ENCODE results near the gene VPS4B. TPM values are rescaled to one million over a fixed set of nuclear protein-coding genes. Genes with fewer than 3 reads are reported as not detected.

Gene VPS4B
- total and polyA plus RNA-seq, 2 experiments from 2014 or later: 45.5 to 49.2 TPM

- Histone ChIP-seq H3K4me1 (ENCODE audit: insufficient read depth) (no peaks in the 10 kb centered on the region), H3K4me2 (ENCODE audit: unreplicated experiment) (peak overlapping the region; percentile 53), H2AFZ (peak overlapping the region; percentile 27; the same call in 1 of the 2 replicates), H3K27me3 (replicated peaks; ENCODE audit: insufficient read depth) (no peaks in the 10 kb centered on the region), H3K79me2 (ENCODE audit: insufficient read depth) (no peaks in the 10 kb centered on the region), H3K4me3 (peak overlapping the region; percentile 34), H3K36me3 (ENCODE audit: low read depth) (no peaks in the 10 kb centered on the region), H3F3A (ENCODE audit: insufficient read depth) (peaks cover 10% of the 10 kb centered on the region; the same call in 1 of the 2 replicates), H3K9me2 (ENCODE audit: insufficient read depth) (no peaks in the 10 kb centered on the region), H3K9ac (no peak overlapping the region), H3K9me3 (ENCODE audit: low read depth) (no peaks in the 10 kb centered on the region), H4K20me1 (ENCODE audit: insufficient read depth) (no peaks in the 10 kb centered on the region), H3K27ac (no peak overlapping the region)
- peak; percentile 1 for DNase-seq
- TF ChIP-seq EZH2 (IDR thresholded peaks at IDR 0.05; ENCODE audit: insufficient read depth, poor library complexity, severe bottlenecking): no peak
- 53 to 70% methylated on average over 4 of the region's 4 CpGs for WGBS, 2 experiments (ENCODE audit: low coverage in 1 of 2, low lambda C conversion rate in 2 of 2, missing lambda C conversion rate in 2 of 2)
- in situ Hi-C loops (cut with MboI): no loop called here
Observed at GRCh38 chr18:63378919-63379638, 43.2 kb downstream of the VPS4B start.

- Histone ChIP-seq H3K36me3 (ENCODE audit: low read depth) (no peaks in the 10 kb centered on the region), H3K4me2 (ENCODE audit: unreplicated experiment) (no peak overlapping the region)
- TF ChIP-seq EZH2phosphoT487 (IDR thresholded peaks at IDR 0.05; ENCODE audit: insufficient read depth, low read depth) (no peak), EZH2 (IDR thresholded peaks at IDR 0.05; ENCODE audit: insufficient read depth, poor library complexity, severe bottlenecking) (no peak)
Observed at GRCh38 chr18:63377275-63377980, 44.8 kb downstream of the VPS4B start.

GRCh38 chr18:63376538-63376937, 45.7 kb downstream of the VPS4B start:
- Histone ChIP-seq H4K20me1 (ENCODE audit: insufficient read depth) (no peaks in the 10 kb centered on the region), H2AFZ (no peak overlapping the region), H3K79me2 (ENCODE audit: insufficient read depth) (no peaks in the 10 kb centered on the region), H3K4me1 (ENCODE audit: insufficient read depth) (no peaks in the 10 kb centered on the region), H3K9ac (no peak overlapping the region), H3F3A (ENCODE audit: insufficient read depth) (peaks cover 10% of the 10 kb centered on the region; the same call in 1 of the 2 replicates), H3K27ac (no peak overlapping the region), H3K36me3 (ENCODE audit: low read depth) (no peaks in the 10 kb centered on the region), H3K4me3 (no peak overlapping the region), H3K9me3 (ENCODE audit: low read depth) (no peaks in the 10 kb centered on the region), H3K9me2 (ENCODE audit: insufficient read depth) (no peaks in the 10 kb centered on the region), H3K4me2 (ENCODE audit: unreplicated experiment) (no peak overlapping the region), H3K27me3 (replicated peaks; ENCODE audit: insufficient read depth) (no peaks in the 10 kb centered on the region)
- DNase-seq: peak; percentile 41
- WGBS, 2 experiments (ENCODE audit: low coverage in 1 of 2, low lambda C conversion rate in 2 of 2, missing lambda C conversion rate in 2 of 2): 49 to 51% methylated on average over 2 of the region's 2 CpGs
- in situ Hi-C loops (cut with MboI): no loop called here
- TF ChIP-seq EZH2 (IDR thresholded peaks at IDR 0.05; ENCODE audit: insufficient read depth, poor library complexity, severe bottlenecking) (no peak), EZH2phosphoT487 (IDR thresholded peaks at IDR 0.05; ENCODE audit: insufficient read depth, low read depth) (no peak)

More at GRCh38 chr18:63377275-63377980, 44.8 kb downstream of the VPS4B start:
- Histone ChIP-seq H3K9me3 (ENCODE audit: low read depth) (no peaks in the 10 kb centered on the region), H3K4me1 (ENCODE audit: insufficient read depth) (no peaks in the 10 kb centered on the region), H4K20me1 (ENCODE audit: insufficient read depth) (no peaks in the 10 kb centered on the region), H3K27ac (no peak overlapping the region), H2AFZ (no peak overlapping the region), H3K79me2 (ENCODE audit: insufficient read depth) (no peaks in the 10 kb centered on the region), H3K4me3 (no peak overlapping the region), H3F3A (ENCODE audit: insufficient read depth) (peaks cover 10% of the 10 kb centered on the region; the same call in 1 of the 2 replicates), H3K9ac (no peak overlapping the region), H3K27me3 (replicated peaks; ENCODE audit: insufficient read depth) (no peaks in the 10 kb centered on the region), H3K9me2 (ENCODE audit: insufficient read depth) (no peaks in the 10 kb centered on the region)
- in situ Hi-C loops (cut with MboI): no loop called here
- DNase-seq: no peak
- WGBS, 2 experiments (ENCODE audit: low coverage in 1 of 2, low lambda C conversion rate in 2 of 2, missing lambda C conversion rate in 2 of 2): 85 to 88% methylated on average over 2 of the region's 2 CpGs

- H3K27me3 ChIP-seq (replicated peaks; ENCODE audit: insufficient read depth): no peaks in the 10 kb centered on the region
- H4K20me1 ChIP-seq (ENCODE audit: insufficient read depth): no peaks in the 10 kb centered on the region
- in situ Hi-C loops (cut with MboI): loop anchor here (25.0 kb wide), 1 partner anchor 463 kb away; no protein-coding TSS in a partner anchor
- no peaks in the 10 kb centered on the region for H3K4me1 ChIP-seq (ENCODE audit: insufficient read depth)
- no peak overlapping the region for H2AFZ ChIP-seq
- DNase-seq: no peak
- no peaks in the 10 kb centered on the region for H3K36me3 ChIP-seq (ENCODE audit: low read depth)
- no peak for TF ChIP-seq EZH2phosphoT487 (IDR thresholded peaks at IDR 0.05; ENCODE audit: insufficient read depth, low read depth)
- TF ChIP-seq EZH2 (IDR thresholded peaks at IDR 0.05; ENCODE audit: insufficient read depth, poor library complexity, severe bottlenecking): no peak
- no peak overlapping the region for H3K4me2 ChIP-seq (ENCODE audit: unreplicated experiment)
- 38 to 41% methylated on average over 1 of the region's 1 CpG for WGBS, 2 experiments (ENCODE audit: low coverage in 1 of 2, low lambda C conversion rate in 2 of 2, missing lambda C conversion rate in 2 of 2)
- no peaks in the 10 kb centered on the region for H3K9me3 ChIP-seq (ENCODE audit: low read depth)
- no peaks in the 10 kb centered on the region for H3K9me2 ChIP-seq (ENCODE audit: insufficient read depth)
- H3K27ac ChIP-seq: no peak overlapping the region
- H3K79me2 ChIP-seq (ENCODE audit: insufficient read depth): no peaks in the 10 kb centered on the region
- H3K4me3 ChIP-seq: no peak overlapping the region
- no peak overlapping the region for H3K9ac ChIP-seq
- H3F3A ChIP-seq (ENCODE audit: insufficient read depth): peaks cover 10% of the 10 kb centered on the region; the same call in 1 of the 2 replicates
Observed at GRCh38 chr18:63374540-63374939, 47.7 kb downstream of the VPS4B start.
